ENCODE results near the gene KRT80.
A peak's percentile ranks its signal among the peaks of the same experiment; 100 is the strongest.

Gene KRT80

DNA sequence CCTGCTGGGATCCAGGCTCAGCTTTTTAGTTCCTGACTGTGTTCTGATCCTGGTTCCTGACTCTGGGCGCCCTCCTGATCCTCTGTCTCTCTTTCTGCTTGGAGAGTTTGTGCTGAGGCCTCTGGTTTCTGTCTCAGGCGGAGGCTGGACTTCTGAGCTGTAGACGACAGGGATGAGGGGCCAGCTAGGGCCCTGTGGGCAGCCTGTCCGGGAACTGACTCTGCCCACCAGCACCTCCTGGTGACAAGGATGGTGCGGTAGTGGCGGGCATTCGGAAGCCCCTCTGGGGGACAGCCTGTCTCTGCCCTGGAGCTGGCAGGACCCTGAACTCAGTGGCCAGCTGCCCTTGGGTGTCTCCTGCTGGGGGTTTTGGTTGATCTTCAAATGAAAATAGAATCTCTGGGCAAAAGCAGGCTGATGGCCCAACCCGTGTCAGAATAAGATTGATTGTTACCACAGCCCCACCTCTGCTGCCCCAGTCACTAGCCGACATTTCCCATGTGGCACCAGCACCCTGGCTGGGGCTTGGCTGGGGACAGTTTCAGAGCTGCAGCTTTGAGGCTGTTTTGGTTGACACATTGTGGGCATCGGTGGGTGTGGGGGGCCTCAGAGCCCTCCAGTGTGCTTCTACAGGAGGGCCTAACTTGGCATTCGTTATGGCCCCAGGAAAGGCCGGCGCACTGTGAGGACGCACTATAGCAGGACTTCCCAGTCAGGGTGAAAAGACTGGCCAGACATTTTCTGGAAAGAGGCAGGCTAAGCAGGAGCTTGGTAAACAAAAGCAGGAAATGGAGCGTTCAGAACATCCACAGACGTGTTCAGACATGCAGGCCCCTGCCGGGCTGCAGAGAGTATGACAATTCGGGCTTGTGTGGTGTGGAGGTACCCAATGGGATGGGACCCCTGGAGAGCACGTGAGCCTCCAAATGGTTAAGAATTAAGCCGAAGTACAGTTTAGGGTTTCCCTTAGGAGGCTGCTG lies 16.2 kb downstream of the KRT80 start:
- peak; percentile 85 for DNase-seq

DNA sequence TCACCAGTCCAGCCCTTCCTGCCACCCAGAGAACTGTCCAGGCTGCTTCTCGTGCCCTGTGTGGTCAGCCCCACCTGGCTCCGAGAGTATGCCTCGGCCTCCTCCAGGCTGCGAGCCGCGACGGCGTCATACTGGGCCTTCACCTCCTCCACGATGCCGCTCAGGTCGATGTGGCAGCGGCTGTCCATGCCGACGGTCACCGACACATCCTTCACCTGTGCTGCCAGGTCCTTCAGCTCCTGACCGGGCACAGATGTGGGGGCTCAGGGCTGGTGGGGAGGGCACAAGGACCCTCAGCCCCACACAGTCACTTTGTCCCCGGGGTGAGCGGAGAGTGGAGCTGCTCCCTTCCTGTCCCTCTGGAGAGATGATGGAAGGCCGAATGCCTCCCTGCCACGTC lies 18.3 kb downstream of the KRT80 start:
- no peak for DNase-seq

DNA sequence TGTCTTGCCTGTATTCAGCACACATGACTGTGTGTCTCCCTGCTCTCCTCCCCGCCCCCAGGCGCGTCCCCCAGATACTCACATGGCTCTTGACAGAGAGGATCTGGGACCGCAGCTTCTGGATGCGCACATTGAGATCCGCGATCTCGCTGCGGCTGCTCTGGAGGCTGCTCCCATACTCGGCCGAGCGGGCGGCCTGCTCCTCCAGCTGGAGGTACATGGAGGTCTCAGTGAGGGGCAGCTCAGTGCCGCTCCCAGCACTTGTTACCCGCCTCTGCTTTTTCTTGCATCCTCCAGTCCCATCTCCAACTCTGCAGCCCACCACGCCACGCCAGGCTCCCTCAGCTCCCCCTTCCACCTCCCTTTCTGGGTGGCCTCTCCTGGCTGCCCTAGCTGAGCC lies 18.9 kb downstream of the KRT80 start:
- DNase-seq = no peak

DNA sequence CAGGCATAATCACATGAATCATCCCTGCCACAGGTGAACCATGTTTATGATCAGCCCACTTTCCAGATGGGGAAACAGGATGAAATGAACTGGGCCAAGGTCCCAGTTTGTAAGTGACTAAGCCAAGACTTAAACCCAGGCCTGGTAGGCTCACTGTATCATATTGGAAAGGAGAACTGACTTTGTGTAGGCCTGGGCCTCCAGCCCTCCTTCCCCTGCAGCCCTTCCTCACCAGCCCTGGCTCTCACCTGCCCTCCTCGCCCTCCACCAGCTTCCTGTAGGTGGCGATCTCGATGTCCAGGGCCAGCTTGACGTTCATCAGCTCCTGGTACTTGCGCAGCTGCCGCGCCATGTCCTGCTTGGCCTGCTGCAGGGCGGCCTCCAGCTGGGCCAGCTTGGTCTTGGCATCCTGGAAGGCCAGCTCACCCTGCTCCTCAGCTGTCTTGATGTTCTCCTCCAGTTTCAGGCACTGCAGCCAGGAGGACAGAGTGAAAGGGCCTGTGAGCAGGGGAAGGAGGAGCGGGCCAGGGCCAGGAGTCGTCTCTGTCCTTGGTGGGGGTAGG lies 19.8 kb downstream of the KRT80 start:
- DNase-seq = no peak

DNA sequence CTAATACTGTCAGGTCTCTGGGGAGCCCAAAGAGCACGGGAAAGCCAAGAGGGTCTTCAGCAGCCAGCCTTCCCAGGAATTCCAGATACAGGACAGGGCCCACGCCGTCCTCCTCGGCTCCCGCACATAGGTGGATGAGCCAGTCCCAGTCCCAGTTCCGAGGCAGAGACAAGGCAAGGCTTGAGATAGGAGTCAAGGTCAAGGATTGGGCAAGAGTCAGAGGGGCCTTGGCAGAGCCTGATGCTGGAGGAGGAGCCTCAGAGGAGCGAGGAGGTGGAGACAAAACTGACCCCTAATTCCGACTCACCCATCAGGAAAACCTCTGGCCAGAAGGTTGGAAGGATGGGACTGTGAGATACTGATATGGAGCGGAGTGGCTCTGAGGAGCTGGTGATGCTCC lies 21.0 kb downstream of the KRT80 start:
- no peak for DNase-seq

DNA sequence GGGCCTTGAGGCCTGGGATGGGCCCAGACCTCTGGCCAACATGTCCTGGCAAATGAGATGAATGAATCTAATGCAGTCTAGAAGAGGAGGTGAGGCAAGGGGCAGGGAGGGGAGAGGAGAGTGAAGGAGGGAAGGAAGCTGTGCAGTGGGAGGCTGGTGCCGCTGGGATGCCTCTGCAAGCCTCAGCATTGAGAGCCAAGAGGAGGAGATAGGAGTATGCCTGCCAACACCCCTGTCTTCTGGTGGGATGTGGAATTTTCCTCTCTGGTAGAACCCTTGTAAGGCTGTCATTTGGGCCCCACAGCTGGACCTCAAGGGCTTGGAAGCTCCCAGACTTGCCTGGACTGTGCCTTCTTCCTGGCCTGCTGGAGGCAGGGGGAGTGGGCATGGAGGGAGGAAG lies 21.9 kb downstream of the KRT80 start:
- DNase-seq = no peak

DNA sequence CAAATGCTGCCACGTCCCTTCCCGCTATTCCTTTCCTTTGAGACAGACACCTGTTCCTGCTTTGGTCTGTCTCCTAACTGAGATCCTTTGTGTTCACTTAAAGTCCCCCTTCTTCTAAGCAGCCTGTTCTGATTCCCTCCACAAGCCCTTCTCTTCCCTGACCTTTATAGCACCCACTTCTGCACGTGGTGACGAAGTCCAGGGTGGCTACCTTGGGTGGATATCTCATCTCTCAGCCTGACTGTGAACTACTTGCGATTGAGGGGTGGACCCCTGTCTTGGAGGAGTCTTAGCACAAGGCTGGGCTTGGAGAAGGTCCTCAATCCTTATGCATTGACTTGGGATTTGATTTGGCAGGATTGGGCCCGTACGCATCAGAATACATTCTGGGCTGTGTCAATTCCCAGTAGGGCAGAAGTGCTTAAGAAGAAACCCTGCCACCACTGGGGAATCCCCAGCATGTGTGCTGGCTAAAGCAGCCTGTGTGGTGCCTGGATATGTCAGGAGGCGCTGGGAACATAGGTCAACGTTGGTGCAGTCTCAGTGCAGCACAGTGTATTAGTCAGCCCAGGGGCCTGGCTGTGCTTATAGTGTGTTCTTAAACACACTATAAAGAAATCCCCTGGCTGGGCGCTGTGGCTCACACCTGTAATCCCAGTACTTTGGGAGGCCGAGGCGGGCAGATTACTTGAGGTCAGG lies 23.6 kb downstream of the KRT80 start:
- no peak for DNase-seq

DNA sequence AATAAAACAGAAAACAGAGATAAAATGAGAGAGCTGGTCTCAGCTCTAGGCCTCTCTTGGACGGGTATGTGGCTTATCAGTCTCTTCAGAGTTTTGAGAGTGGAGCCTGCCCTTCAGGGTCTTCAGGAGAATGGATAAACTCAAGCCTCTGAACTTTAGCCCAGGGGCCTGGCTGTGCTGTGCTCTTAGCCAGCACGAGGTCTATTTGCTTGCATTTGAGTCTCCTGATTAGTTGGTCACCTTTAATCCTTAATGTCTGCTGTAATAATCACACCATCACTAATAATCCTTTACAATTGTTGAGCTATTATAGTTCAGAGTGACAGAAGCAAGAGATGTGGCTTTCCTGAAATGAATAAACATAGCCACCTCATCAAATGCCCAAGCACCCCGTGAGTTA lies 24.3 kb downstream of the KRT80 start:
- DNase-seq = no peak

DNA sequence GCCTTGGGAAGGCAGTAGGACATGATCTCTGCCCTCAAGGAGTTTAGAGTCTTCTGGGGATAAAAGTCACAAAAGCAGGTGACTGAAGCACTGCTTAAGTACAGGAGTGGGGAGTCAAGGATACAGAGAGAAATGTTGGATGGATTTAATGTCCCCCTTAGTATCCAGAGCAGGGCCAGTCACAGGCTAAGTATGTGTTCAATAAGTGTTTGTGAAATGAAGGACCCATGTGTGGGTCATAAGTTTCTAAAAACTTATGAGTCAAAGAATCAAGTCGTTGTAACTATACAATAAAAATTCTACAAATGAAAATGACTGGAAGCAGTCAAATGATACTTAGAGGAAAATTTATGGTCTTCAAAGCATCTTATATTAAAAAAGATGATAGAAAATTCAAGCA lies 25.1 kb downstream of the KRT80 start:
- no peak for DNase-seq

DNA sequence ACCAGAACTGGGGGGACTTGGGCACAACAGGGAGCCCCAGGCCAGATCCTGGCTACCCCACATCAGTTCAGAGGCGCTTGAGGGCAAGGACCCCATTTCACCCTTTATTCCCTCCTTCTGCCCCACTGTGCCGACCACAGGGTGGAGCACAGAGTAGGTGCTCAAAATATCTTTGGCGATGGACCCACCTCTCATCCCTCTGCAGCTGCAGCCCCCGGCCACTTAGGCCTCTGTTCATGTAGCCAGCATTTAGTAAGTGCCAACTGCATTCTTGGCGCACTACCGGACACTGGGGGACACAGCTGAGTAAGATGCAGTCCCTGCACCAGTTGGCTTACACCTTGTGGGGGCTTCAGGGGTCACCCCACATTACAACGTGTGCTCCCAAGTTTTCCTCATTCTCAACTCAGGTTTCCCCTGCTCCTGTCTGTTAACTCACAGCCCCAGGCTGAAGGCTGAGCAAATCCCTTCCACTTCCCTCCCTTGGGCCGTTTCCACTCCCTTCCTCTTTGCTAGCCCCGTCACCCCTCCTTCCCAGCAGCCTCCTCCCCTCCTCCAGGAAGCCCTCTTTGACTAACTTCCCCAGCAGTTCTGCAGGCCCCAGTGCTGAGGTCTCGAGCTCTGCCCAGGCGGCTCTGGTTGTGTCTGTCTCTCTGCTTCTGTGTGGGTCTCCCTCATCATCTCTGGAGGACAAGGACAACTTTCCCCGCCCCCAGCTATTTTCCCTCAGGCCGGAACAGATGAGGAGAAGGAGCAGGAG lies 26.5 kb downstream of the KRT80 start:
- no peak for DNase-seq

DNA sequence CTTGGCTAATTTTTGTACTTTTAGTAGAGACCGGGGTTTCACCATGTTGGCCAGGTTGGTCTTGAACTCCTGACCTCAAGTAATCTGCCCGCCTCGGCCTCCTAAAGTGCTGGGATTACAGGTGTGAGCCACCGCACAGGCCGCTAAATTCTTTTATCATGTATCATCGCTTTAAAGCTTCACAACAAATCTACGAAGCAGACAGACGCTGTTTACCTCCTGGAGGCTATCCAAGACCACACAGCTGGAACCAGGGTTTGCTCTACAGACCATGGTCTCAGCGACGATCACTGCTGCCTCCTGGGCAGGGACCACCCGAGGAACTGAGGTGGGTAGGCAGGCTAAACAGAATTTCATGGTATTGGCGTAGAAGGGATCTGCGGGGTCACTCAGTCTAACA lies 27.2 kb downstream of the KRT80 start:
- DNase-seq = peak; percentile 76

DNA sequence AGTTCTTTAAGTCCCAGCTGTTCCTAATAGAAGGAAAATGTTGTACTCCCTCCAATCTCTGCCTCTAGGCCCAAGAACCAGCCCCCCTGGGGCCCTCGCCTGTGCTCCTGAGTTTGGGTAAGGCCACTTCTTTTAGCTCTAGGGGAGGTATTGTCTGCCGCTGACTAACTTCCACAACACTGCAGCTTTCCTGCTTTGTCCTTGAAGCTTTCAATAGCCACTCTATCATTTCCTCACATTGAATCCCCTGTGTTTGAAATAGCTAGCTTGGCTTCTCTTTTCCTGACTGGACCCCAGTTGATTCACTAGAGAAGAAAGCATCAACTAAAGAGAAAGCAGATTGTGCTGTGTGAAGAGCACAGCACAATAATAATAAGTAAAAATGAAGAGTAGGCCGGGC lies 28.8 kb downstream of the KRT80 start:
- DNase-seq = no peak

DNA sequence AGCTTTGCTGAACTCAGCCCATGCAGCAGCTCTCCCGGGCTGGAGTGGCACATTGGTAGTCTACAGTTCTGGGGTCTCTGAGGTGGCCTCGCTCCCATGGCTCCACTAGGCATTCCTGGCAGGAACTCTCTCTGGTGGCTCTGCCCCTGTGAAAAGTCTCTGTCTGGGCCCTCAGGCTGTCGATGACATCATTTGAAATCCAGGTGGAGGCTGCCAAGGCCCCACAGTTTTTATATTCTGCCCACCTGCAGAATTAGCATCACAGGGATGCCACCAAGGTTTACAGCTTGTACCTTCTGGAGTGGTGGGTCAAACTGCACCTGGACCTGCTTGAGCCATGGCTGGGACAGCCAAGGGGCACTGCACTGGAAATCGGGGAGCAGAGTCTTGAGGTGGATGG lies 31.6 kb downstream of the KRT80 start:
- no peak for DNase-seq

DNA sequence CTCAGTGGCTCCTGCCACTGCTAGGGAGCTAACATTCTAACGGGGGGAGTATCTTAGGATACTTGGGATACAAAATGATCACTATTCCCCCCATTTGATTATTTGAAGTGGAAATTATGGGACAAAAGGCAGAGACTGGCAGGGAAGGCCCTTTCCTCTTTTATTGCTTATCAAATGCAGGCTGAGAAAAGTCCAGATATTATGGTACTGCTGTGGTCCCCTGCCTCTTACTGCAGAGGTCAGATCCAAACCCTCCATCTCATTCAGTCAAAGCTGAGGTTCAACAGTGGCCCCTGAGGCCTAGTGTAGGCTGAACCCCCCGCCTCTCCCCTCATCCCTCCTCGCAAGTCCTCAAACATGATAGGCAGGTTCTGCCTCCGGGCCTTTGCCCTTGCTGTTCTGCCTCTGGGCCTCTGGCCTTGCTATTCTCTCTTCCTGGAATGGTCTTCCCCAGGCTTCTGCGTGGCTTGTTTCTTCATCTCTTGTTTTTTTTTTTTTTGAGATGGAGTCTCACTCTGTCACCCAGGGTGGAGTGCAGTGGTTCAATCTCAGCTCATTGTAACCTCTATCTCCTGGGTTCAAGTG lies 34.2 kb downstream of the KRT80 start:
- DNase-seq = no peak

DNA sequence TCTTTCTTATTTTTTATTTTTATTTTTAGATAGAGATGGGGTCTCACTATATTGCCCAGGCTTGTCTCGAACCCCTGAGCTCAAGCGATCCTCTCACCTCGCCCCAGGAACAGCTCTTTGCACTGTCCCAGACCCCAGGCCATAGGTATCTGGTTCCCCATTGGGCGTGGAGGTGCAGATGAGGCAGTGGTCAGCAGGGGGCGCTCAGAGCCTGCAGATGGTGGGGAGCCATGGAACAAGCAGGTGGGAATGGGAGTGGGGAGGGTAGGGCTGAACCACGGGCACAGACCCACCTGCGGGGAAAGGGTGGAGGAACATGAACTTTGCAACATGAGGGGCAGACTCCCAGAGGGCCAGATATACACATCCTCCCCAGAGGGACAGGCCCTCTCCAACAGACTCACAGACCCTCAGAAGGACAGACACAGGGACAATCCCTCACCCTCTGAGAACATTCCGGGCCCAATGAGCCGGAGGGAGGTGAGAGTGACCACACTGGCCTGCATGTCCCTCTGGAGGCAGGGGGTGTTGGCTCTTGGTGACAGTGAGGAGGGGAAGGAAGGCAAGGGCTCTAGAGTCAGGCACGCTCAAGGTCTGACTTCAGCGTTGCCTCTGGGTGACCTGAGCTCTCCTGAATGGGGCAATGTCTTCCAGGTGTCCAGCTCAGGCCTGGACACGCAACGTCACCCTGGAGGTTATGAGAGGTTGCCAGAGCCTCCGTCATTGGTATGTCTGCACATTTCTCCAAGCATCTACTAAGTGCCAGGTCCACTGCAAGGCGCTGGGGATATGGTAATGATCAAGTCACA lies 34.9 kb downstream of the KRT80 start:
- peak; percentile 63 for DNase-seq

DNA sequence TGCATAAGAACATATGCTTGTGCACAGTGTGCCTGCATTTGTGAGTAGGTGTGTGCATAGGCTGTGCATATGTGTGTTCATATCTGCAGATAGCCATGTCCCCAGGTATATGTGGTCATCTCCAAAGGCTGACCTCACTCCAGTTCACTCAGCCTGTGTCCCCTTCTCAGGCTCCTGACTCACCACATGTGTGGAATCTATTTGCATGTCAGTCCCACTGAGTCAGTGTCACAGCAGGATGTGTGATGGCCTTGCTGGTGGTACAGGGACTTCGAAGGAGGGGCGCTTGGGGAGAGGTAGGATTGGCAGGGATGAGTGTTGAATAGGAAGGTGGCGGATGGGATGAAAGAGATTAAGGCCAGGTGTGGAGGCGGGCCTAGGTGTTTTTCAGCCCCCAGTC lies 35.5 kb downstream of the KRT80 start:
- DNase-seq = no peak

DNA sequence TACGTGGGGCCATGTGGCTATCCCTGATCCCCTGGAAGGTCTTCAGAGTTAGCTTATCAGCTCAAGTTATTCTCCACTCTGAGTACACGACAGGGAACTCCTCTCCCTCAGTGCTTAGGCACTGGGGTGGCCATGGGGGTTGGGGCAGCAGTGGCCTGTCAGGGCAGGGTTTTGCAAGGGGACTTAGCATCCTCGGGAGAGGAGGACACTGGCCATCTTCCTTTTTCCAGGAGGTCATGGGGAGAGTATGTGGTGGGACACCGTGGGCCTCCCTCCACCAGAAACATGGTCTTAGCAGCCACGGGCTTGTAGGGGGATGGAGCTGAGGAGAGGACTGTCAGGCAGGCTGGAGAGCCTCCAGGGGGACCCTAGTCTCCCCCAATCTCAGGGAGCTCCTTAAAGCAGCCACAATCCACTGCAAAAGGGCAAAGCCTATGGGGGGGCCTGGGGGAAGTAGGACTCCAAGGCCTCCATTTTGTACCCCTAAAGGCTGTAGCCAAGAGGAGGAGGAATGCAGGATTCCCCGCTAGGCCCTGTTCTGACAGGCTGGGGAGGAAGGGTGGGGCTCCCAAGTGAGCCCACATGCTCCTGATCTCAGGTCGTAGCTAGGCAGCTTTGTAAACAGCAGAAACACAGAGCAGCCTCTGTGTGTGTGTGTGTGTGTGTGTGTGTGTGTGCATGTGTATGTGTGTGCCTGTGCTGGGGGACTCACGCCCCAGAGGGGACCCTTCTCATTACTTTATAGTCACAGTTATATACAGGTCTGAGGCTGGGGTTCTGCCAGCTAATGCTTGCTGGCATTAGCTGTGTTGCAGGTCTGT lies 36.6 kb downstream of the KRT80 start:
- DNase-seq = no peak

DNA sequence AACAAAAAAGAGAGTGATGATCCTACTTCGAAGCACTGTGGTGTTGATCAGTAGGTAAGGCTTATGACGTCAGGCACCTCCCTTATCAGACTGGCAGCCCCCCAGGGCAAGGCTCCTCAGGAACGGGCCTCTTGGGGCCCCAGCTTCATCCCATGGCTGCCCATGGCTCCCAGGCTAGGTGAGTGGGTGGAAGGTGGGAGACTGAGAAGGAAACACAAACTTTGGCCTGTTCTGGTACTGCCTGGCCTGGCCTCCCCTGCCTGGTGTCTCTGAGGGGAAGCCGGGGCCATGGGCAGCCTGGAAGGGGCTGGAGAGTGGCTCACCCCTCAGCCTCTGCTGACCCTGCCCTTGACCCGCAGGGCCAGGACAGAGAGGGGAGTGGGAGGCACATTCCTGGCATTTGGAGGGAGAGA lies 38.9 kb downstream of the KRT80 start:
- DNase-seq = no peak

DNA sequence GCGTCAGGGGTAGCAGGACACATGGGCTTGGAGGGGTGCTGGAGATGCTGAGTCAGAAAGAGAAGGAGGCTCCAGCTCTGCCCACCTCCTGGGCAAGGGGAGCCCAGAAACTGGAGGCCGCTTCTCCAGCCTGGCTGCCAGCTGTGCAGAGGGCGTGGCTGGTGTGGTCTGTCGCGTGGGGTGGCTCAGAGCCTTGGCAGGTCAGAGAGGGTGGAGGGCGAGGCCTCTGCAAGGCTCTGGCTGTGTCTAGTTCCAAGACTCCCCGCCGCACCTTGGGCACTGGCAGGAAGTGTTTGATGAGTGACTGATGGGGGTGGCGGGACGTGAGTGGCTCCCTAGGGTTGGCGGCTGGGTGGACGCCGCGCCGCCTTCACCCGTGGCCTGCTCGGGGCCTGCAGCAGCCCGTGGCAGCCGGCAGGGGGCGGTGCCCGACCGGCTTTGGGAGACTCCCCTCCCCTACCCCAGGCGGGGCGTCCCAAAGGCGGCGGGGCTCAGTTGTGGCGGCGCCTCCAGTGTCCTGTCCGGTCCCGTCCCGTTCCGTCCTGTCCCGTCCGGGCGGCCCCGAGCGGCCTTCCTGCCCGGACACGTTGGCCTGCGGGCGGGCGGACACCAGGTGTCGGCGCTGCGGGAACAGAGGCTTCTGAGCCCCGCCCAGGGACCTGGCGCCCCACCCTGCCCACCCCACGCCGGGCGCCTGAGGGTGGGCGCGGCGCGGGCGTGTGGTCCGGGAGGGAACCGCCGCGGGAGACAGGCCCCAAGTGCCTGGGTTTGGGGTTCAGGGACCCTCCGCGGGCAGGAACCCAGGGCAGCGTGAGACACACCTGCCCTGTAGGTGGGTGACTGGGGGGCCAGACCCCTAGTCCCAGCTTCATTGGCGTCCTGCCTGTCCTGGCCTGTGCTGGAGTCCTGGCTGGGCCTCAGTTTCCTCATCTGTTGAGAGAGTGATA lies 39.7 kb downstream of the KRT80 start:
- DNase-seq = no peak
